Epidermal melanocyte (primary cell): ENCODE data around the gene RNF8.
"Not testable (repeated sequence)": the region's sequence is repeated elsewhere in the genome, so short reads cannot be mapped to it uniquely, and the experiment has no call there.

Experiments
- DNase-seq: peaks from one replicate; pipeline ENCODE4 v3.0.0; 2011; ENCODE audit warnings: low spot score; ENCODE audit not compliant: insufficient read length

RNF8 gene, protein sequence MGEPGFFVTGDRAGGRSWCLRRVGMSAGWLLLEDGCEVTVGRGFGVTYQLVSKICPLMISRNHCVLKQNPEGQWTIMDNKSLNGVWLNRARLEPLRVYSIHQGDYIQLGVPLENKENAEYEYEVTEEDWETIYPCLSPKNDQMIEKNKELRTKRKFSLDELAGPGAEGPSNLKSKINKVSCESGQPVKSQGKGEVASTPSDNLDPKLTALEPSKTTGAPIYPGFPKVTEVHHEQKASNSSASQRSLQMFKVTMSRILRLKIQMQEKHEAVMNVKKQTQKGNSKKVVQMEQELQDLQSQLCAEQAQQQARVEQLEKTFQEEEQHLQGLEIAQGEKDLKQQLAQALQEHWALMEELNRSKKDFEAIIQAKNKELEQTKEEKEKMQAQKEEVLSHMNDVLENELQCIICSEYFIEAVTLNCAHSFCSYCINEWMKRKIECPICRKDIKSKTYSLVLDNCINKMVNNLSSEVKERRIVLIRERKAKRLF

DNA sequence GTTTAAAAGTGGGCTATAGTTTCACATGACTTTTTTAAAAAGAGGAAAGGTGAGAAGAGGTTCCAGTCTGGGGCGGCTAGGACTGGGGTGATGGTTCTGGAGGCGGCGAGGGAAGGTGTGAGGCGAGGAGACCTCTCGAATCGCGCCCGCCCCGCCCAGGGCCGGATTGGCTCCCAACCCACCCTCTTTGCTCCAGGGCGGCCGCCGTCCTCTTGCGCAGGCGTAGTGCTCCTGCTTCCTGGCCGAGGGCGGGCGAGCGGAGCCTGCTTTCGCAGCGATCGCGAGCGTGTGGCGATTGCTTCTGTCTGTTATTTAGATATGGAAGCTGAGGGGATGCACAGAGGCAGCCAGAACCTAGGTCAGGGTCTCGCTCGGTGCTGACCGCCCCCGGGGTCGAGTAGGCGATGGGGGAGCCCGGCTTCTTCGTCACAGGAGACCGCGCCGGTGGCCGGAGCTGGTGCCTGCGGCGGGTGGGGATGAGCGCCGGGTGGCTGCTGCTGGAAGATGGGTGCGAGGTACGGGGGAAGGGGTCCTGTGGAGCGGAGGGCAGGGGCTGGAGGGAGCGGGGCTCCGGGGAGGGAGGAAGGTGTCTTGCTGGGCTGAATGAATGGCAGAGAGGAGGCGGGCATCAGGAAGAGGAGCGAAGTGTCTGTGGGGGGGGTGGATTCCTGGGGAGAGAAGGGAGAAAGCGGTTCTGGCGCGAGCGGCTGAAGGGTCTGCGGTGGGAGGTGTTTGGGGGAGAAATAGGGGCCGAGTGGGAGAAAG, at the start of gene RNF8:
Gene RNF8 (plus strand): TSS at position 223 of the 765 bp plus-strand sequence. CDS start 182 bp downstream, at position 405.
- DNase-seq: peak; percentile 96

DNA sequence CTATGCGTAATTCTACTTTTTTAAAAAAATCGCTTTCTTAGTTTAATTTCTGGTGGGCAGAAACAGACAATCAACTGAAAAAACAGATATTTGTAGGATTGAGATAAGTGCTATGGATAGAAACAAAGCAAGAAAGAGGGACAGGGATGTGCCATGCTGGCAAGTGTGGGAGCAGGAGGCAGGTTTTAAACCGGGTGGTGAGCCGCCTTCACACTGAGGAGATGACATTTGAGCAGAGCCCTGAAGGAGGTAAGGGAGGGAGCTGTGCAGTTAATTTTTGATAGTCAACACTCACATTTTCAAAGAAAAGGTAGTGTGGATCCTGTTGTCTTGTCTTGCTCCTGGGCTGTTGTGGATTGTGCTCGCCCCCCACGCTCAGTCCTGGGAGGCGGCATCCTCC, 49.0 kb upstream of the RNF8 start:
- DNase-seq: no peak

DNA sequence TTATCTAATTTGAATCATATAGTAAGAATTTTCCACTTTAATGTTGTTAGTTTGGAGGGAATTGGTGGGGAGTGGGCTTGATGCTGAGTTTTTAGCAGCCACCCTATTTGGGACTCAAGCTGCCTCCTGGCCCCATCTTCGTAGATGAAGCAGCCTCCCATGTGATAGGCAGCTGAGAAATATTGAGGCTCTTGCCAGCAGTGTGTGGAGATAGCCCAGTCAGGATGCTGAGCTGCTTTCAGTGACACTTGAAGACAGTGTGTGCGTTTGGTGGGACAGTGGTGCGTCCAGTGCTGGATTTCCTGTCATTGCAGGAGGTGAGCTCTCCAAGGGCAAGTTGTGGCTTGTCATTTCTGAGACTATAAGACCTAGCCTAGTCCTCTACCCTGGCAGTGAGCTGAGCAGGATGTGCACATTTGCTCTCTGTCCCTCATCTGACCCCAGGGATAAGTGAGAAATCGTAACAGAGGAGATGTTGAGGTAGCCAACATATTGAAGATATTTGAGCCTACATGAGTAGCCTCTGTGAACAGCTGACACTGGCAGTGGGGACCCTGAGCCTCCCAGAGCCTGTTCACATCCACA, 47.9 kb upstream of the RNF8 start:
- no peak for DNase-seq

DNA sequence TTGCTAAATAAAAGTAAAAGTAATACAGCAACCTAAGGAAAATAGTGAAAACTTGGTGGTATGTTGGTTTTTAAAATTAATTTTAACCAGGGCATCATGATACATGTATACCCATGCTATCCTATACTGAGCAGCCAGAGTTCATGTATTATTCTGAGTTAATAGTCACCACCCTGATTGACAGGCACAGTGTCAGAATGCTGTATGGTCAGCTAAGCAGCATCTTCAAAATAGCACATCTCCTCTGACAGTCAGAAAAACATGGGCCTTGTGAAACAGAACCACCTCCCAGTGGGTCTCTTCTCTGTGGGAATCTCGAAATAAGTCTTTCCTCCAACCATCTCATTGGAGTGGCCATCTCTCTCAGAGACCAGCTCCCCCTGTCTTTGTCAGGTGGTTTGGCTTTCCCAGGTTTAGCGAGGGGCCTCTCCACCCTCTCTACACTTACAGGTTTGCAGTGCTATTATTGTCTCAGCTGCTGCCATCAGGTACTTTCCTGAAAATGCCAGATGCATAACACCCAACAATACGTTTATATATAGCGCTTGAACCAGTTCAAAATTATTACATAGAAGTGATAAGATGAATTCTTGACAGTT, 47.1 kb upstream of the RNF8 start:
- DNase-seq: no peak

DNA sequence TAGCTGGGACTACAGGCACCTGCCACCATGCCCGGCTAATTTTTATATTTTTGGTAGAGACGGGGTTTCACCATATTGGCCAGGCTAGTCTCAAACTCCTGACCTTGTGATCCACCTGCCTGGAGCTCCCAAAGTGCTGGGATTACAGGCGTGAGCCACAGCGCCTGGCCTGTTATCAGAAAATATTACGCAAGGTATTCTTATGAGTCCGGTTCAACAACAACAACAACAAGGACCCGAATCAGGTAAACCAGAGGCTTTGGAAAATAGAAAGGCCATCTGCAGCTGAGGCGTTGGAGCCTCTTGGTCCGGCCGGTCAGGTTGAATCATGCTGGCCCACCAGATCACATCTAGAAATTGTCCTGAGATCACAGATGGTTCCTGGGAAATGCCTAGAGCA, 46.3 kb upstream of the RNF8 start:
- not testable (repeated sequence) for DNase-seq

DNA sequence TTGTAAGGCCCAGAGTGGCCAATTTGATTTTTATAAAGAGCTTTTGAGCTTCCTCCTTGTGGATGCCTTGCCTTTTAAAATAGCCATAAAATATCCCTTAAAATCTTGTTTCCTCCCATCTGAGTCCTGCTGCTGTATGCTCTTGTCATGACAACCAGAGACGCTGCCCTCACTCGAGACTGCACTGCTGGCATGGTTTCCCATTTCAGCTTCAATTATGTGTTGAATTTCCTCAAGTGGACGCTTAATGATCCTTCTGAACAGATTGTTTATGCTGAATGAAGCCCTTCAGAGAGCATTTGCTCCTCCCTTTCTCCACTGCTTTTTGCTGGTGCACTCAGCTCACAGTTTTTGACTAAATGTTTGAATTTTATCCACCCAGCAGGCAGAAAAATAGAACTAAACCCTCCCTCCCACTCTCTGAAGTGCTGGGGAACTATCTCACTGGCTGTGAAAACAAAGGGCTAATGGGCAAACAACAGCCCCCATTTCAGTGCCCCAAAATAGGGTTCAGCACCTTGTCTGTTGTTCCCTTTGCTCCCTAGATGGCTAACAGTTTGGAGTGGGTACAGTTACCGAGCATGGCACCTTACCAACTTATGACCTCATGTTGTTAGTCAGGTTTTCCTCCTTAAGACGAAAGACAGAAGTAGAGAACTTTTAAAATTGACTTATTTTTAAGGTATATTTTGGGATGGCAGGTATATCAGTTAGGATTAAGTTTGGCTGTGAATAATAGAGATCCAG, 45.5 kb upstream of the RNF8 start:
- DNase-seq: no peak

DNA sequence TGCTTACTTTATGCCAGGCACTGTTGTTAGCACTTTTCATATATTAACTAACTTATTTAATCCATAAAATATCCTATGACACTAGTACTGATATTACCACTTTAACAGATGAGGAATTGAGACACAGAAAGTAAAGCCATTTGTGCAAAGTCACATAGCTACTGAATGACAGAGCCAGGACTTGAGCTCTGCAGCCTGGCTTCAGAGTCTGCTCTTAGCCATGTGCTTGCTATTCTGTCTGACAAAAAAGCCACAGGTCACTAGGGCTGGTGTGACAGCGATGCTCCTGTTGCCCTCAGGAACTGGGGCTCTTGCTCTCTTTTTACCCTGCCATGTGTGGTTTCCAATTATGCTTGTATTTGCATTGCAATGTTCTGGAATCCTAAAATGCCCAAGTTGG, 44.7 kb upstream of the RNF8 start:
- no peak for DNase-seq

DNA sequence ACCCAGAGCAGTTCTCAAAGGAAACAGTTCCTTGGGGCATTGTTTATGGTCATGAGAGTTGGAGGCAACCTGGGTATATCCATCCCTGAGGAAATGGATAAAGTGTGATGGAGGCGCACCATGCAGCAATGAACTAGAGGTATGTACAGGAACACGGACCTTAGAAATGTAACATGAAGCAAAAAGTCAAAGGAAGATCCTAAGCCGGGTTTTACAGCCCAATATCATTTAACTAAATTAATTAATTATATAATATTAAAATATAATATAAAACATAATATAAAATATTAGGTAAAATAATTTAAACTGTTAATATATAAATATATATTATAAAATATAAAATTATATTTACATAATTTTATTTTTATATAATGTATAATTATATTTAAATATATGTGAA, 44.1 kb upstream of the RNF8 start:
- no peak for DNase-seq

DNA sequence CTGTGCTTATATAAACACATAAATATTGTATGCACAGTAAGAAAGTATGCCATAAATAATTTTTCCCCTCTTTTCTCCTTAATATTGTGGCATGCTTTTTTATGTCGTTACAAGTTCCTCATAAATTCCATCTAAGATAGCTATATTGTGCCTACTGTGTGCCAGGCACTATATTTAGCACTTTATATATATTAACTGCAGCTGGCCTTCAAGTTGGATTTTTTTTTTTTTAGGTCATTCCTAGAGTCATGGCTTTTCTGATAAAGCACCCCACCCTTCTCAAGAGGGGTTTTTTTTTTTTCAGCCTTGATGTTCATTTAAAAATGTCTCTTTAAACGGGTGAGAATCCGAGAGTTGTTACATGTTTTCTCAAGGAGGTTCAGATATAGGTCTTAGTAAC, 42.8 kb upstream of the RNF8 start:
- no peak for DNase-seq

DNA sequence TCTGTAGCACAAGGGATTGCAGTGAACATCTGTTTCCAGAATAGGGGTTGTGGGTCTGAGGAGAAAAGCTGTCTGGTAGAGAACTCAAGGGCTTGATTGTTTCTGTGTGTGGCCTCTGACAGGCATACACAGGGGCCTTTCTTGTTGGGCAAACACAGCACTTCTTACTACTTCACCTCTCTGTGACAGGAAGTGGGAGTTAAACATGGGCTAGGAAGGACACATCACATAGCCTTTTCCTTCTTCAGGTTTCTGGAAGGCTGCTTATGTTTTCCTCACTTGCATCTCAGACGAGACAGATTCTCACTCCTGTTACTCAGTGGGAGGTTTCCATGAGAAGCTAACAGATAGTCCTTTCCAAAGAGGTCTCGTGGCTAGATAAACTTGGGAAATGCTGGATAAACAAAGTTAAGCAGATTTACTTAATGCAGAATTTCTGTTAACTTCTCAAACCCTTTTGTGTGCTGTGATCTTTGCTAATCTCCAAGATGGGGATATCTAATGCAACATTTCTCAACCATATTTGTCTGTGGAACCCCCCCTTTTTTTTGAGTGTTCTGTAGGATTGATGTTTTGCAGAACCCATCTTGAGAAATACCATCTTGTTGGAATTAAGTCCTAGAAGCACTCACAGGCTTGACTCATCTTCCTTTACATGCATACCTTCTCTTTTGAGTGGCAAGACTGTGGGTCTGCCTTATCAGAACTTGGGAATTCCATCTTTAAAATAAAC, 41.9 kb upstream of the RNF8 start:
- peak; percentile 68 for DNase-seq

DNA sequence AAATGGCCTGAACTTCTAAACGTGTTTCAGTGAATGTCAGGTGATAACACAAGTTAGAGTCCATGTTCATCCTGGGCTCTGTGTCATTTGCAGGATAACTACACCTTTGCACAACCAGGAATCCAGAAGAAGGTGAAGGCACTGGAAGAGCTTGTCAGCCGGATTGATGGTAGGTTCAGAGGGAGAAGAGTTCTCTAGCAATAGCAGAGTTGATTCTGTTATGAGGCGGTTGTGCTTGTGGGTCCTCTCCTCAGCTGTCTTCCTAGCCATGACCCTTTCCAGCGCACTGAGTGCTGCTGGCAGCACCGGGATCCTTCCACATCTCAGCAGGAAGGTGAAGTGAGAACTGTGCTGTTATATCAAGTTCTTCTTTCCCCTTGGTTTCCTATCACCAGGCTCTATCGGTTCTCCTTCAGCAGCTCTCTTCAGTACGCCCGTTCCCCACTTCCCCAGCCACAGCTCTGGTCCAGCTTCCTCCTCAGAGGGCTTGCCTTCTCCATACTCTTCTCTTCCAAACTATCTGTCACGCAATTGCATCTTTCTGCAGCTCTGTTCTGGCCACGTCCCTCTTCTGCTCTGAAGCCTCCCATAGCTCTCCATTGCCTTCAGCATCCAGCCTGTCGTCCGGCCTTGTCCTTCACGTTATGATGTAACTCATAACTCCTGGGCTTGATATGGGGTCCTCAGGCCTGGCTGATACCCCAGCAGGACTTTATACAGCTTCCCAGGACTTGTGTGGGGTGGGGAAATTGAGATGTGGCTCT, 39.9 kb upstream of the RNF8 start:
- DNase-seq: no peak

DNA sequence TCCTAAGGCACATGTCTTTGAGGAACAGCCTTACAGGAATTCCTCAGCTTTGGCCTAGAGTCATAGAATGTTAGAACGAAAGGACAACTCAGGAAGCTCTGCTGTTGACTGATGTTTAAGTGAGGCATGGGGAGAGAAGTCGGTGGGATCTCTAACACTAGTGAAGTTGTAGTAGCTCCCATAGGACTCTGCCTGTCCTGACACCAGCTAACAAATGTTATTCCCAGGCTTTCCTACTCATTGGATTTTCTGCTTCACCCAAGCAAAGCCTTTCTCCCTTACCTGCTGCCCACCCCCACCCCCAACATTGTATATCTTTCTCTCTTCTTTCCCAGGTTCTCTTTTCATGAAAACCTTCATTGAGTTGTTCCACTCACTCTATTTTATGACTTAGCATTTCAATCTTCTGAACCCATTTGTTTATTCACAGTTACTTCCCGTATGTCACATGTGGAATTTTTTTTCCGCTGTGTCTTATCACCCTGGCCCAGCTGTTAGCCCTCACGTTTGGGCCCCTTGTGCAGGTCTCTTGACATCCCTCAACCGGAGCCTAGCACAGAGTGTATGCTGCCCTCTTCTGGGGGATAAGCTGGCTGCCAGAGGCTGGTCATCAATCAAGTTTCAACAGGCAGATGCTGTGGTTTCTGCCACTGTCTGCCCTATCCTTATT, 39.2 kb upstream of the RNF8 start:
- DNase-seq: no peak

DNA sequence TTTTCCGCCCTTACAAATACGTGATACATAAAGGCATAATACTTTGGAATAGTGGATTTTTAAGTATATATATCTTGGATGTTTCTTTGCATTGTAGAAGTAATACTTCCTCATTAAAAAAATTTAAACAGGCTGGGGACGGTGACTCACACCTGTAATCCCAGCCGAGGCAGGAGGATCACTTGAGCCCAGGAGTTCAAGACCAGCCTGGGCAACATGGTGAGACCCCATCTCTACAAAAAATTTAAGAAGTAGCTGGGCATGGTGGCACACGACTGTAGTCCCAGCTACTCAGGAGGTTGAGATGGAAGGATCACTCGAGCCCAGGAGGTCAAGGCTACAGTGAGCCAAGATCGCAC, 38.6 kb upstream of the RNF8 start:
- DNase-seq: no peak

DNA sequence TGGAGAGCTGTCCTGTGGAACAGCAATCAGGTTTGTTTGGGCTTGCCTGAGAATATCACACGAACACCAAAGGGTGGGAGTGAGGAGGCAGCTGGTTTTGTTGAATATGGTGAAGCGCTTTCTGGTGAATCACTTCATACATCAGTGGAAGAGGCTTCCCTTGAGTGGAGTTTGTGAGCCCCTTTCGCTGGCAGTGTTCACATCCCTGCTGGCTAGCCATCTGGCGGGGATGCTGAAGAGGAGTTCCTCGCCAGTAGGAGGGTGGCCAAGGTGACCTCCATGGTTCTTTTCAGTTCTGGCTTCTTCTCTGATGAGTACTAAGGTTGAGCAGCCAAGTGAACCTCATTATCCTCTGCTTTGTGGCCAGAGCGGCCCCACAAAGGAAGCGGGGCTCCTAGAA, 37.7 kb upstream of the RNF8 start:
- DNase-seq: no peak

DNA sequence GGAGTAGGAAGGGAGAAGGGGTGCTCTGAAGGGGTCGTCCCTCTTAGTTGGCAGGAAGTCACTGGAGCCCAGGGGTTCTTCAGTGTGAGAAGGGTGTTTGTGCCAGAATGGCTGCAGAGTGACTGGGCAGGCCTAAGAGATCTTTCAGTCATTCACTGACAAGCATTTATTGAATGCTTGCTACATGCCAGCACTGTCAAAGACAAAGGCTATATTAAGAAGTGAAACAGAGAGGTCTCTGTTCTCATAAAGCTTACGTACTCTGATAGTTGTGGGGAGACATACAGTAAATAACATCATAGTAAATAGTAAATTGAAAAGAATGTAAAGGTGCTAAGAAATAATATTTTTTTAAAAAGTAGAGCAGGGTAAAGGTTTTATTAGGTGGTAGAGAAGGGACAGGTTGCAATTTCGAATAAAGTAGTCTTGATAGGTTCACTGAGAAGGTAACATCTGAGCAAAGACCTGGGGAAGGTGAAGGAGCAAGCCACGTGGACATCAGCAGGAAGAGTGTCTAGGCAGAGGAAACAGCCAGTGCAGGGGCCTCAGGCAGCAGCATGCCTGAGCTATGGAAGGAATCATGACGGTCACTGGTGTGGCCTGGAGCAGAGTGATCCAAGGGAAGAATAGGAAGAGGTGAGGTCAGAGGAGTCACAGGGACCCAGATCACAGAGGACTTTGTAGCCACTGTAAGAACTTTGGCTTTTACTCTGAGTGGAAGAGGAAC, 36.3 kb upstream of the RNF8 start:
- no peak for DNase-seq

DNA sequence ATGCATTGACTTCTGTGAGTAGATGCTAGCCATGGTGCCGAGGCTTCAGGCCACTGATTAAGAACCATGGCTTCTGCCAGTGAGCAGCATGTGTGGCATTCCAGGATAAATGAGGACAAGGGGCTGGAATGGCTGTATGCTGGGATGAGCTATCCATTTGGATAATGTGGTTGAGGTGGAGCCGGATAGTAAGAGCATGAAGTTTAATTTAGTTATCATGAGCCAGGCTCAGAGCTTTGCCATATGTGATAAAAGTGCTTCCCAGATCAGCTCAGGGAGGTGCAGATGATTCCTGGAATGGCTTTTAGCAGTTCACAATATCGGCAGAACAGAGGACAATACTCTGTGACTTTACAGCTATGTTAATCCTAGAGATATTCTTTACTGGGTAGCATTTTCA, 34.6 kb upstream of the RNF8 start:
- DNase-seq: no peak

DNA sequence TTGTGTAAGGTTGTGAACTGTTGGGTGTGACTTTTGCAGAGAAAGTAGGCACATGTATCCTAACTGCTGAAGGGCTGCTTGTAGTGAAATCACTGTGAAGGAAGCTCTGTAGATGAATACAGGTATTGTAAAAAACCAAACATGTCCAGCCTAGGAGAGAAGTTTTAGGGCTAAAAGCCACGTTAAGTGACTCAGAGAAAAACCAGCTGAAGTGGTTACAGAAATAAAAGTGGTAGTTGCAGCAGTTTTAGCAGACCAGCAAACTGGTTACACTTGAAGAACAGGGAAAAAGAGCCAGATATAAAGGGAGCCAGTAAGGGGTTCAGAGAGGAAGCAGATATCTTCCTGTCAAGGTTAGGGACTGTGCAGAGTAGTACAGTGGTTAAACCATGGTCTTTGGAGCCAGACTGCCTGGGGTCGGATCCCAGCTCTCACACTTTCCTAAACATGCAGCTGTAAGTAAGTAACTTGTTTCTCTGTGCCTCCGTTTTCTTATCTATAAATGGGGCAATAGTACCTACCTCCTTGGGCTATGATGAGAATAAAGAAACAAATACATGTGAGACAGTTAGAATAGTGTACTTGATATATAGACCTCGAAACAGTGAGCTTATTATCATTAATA, 33.8 kb upstream of the RNF8 start:
- DNase-seq: no peak

DNA sequence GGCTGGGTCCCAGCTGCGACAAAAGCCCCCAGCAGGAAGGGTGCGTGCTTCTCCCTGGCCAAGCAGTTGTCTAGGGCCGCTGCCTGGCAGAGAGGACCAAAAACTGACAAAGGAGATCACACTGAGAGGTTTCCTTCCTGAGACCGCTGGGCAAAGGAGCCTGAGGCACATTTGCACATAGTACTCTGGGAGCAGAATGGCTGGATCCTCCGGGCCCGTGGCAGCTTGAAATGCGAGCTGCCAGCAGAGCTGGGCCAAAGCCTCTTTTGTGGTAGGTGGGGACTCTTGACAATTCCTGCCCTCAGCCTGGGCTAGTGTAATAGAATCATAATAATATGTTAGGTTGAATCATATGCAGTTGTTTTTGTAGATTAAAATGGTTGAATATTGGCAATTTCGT, 33.1 kb upstream of the RNF8 start:
- DNase-seq: no peak
